KBM-7 (cell line): ENCODE data around the gene TEAD1.

ENCODE experiments used
- DNase-seq: peaks from one replicate; pipeline ENCODE4 v3.0.0-alpha.2; 2015
- in situ Hi-C: fragments of 300-500 bp; cut with MboI; formaldehyde crosslinking; loops from 2 replicates; pipeline ENCODE4 v1.14.3; 2020; ENCODE audit warnings: low sequenced_read_pairs, low pct_unique_long_range_greater_than_20kb, mixed read lengths

TEAD1 gene

DNA sequence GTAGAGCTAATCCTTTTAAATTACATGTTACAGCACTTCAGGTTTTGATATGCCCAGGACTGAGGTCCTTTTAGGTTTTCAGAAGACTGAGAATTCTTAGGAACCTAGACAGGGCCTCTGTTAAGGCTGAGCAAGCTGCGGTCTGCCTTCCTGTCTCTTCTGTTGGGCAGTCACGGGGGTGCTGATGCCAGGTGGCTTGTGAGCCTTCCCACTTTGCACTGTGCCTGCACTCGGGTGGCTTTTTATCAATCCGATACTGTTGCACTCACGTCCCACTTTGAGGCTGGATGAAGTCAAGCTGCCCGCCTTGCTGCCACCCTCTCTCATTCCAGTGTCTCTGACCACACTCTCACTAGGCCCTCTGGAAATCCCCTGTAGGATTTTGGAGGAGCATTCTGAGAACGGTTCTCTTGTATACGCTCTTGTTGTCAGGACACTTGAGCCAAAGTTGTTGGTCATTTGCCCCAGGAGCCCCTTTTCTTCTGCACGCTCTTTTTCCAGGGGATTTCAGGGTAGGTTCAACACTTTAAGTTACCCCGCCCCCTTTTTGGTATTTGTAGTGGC, 141.8 kb downstream of the TEAD1 start:
- no peak for DNase-seq
- in situ Hi-C loops: no loop called here

DNA sequence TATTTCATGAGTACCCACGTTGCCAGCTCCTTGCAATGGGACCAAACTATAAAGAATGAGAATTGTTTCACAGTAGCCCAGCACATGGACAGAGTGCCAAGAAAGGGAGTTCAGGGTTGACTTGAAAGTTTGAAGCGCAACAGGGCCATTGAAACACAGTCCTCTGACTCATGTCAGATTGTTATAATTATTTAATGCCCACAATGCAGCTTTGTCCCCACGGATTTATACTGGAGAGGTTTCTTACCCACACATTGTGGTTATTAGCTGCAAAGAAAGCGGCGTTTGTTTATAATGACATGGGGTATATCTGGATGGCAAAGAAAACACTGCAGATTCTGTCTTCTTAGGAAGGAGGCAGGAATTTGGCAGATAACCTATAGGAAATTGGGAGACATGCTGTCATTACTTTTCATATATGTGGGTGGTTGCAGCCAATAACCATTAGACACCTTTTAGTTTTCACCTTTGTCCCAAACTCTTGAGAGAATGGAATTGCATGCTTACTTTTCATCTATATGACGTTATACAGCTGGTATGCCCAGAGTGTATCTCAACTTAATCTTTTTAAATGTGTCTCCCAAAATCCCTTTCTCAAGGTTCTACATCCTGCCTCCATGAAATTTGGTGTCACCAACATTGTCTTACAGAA, 143.6 kb downstream of the TEAD1 start:
- DNase-seq: no peak
- in situ Hi-C loops: no loop called here

DNA sequence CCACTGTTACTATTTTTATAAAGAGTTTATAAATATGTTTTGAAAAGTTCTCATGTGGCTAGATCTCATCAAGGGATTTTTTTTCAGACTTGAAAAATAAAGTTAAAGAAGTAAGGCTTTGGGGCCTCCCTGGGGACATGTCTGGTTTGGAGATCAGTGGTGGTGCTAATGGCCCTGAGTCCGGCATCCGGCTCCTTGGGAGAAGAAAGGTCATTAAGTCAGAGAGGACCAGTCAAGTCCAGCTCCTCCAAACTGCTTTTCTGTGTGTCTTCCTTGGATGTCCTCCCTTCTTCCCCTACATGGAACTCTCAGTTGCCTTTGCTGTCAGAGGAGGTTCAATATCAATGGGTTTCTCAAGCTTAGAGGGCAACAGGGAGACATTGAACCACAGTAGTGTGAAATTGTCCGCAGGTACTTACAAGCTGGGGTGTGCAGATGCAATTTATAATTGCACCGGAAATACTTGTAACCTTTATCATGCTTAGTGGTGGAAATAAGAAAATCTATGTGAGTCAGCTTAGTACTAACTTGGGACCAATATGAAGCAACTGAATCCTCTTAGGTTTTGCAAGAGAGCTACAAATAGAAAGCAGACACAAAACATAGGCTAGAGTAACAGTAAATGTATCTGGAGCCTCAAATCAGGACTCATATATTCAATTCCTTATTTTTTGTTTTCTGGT, 144.3 kb downstream of the TEAD1 start:
- in situ Hi-C loops: no loop called here
- DNase-seq: no peak

DNA sequence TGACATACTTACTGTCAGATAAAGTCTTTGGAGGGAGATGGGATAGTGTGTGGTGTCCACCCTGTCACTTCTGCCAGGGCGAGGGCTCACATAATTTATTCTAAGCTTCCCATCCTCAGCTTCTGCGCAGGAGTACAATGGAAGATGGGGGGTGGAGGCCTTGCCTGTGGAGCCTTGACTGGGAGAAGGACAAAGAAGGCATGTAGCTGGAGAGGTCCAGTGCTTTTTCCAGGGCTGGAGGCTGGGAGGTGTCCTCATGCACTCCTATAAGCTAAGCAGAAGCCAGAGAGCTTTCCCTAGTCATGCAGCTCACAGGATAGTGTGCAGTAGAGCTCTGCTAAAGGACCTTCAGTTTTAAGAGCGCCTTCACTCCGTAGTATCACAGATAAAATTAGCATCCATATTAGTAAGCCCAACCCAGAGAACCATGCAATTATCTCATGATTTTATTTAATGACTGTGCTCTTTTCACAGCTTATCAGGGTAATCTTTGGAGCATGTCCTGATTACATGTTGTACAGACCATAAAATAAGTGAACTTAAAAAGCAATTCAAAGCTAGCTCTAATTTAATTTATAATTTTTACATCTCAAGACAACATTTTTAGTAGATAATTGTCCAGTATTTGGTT, 148.3 kb downstream of the TEAD1 start:
- no peak for DNase-seq
- in situ Hi-C loops: no loop called here

DNA sequence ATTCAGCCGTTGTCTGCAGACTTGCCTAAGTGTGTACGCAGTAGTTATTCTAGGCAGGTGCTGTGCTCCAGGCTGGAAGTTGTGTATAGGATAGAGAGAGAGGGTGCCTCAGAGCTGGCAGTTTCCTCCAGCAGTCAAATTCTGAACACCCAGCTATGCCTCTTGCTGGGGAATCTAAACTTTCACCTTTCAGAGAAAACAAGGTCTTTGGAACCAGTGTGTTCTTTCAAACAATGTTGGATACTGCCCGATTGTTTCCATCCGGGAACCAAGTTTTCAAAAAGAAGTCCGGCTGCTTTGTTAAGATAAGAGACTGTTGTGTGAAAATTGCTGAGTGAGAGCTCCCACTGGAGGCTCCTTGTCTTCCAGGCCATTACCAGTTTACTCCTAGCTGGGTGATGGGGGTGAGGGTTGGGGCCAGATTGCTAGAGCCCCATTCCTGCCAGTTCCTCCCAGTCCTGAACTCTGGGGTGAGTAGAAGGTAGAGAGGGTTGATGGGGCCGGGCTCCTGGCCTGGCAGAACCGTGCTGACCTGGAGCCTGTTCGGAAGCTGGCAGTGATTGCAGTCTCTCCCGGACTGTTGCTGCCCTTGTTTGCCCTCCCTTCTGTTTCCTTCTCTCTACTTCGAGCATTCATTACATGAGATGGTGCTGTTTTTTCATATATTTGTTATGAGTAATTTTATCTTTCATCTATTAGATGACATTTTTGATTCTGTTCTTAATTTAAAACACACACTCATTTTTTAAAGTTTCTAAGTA, 150.2 kb downstream of the TEAD1 start:
- in situ Hi-C loops: no loop called here
- DNase-seq: no peak

DNA sequence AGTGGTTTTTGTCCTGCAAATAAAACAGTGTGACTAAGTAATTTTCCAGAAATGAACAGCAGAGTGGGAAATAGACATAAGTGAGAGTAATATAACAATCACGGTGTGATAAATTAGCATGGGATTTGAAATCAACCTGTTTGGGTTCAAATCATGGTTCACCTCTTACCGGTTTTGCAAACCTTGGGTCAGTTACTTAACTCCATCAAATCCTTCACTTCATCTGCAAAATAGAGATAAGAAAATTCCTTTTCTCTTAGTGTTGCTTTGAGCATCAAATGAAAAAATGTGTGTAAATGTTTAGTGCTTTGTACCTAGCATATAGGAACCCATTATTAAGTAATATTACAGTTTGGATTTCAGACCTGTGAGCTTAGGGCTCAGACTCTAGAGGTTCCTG, 152.2 kb downstream of the TEAD1 start:
- in situ Hi-C loops: no loop called here
- DNase-seq: no peak

DNA sequence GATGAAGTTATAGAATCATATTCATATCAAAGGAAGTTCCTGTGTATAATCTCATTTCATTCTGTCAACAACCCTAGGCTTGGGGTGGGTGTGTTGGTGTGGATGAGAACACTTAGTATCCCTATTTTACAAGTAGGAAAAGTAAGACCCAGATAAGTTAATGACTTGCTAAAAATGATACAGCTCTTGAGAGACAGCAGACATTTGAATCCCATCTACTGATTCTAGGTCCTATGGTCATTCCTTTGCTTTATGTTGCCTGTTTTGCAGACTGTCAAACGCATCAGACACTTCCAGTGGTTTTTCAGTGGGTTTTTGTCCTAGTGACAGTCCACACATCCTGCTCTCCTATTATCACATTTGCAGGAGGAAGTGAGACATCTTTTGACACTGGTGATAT, 153.1 kb downstream of the TEAD1 start:
- DNase-seq: no peak
- in situ Hi-C loops: no loop called here

DNA sequence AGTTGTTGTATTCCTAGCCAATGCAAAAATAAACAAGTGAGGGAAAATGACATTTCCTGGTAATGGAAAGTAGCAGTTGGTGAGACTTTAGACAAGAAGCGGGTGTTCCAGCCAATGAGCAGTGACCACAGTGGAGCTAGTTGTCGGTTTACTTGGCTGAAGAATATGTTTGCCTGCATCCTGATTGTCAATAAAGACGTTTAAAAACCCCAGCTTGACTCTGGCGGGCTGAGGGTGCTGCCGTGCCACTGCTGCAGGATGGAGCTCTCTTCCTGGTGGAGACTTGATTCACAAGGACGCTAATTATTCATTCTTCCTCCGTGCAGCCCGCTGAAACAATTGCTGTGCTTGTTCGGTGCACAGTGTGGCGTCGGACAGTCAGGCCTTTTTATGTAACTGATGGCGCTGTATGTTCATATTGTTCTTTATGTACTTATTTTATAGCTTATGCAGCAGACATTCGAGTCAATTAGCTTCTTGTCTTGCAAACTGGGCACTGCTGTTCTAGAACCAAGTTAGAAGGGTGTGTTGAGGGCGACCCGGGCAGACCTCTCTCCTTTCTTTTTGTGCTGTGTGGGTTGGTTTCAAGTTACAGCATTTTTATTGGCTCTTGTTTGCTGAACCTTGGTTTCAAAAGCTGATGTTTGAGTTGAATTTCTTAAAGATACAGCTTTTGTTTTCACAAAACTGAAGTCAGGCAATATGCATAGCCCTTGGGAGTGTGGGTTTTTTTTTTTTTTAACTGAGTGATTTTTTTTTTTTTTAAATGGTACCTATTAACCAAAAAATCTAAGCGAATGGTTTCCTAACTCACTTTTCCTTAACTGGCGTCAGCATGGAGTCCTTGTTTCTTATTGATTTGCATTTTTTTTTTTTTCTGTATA, 153.9 kb downstream of the TEAD1 start:
- in situ Hi-C loops: no loop called here
- peak; percentile 59 for DNase-seq

DNA sequence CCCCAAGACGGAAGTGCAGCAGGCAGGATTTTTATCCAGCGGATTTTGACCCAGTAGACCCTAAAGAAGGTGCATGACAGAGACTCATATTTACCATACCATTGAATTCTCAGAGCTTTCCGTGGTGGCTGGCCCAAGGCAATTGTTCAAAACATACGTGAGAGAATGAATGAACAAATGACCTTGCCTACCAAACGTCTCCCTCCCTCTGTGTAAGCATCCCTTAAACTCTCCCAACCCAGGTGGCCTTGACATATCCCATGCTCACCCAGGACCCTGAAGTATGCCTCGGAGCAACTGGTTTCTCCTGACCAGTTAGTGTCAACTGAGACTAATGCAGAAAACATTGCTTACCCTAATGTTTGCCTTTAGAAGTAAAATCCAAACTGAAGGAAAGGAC, 154.9 kb downstream of the TEAD1 start:
- DNase-seq: no peak
- in situ Hi-C loops: no loop called here

DNA sequence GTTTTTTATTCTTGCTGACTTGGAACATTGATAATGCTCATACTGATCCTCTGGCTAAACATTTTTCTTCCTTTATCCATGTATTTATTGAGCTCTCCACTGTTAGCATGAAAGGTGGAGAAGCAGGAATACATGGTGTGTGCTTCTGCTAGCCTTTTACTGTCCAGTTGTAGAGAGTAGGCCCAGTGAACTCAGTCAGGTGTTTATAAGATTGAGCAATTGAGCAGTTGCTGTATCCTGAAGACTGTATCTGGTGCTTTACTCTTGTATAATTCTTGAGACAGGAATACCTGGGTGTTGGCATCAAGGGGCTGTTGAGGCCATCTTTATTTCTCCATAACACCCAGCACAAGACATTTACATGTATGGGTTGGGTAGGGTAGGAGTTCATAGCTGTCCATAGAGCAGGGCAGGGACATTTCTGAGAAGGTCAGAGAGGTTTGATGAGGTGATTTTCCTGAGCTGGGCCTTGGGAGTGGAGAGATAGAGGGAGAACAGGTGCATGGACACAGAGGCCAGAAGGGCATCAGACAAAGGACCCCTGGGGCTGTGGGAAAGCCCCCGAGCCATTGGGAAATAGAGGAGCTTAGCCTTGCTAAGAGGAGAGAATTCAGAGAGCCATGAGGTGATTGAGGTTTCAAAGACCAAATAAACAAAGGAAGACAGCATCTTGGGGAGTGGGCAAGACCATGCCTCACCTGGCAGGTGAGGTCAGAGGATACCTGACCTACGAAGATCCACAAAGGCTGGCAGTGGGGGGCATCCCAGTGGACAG, 155.5 kb downstream of the TEAD1 start:
- no peak for DNase-seq
- in situ Hi-C loops: no loop called here

DNA sequence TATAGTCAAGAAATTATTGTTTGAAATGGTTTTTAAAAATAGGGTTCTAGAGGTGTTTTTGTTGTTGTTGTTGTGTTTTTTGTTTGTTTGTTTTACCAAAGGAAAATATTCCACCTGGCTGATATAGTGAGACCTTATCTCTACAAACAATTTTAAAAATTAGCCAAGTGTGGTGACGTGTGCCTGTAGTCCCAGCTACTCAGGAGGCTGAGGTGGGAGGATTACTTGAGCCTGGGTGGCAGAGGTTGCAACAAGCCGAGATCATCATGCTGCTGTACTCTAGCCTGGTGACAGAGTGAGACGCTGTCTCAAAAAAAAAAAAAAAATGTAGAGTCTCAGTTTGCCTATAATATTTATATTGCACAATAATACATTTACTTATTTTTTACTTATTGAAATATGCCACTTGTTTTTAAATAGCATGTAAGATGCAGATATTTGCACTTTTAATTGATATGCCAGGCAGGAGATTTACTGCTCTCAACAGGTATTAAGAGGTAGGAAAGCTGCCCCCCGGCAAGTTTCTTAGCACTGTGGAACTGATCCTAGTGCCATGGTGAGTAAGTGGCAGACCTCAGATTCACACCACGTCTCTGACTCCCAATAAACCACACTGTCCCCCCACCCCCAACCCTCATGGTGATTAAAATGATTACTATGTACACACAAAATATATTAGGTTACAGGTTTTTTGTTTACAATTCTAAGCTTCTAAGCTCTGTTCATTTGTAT, 157.4 kb downstream of the TEAD1 start:
- DNase-seq: no peak
- in situ Hi-C loops: no loop called here

DNA sequence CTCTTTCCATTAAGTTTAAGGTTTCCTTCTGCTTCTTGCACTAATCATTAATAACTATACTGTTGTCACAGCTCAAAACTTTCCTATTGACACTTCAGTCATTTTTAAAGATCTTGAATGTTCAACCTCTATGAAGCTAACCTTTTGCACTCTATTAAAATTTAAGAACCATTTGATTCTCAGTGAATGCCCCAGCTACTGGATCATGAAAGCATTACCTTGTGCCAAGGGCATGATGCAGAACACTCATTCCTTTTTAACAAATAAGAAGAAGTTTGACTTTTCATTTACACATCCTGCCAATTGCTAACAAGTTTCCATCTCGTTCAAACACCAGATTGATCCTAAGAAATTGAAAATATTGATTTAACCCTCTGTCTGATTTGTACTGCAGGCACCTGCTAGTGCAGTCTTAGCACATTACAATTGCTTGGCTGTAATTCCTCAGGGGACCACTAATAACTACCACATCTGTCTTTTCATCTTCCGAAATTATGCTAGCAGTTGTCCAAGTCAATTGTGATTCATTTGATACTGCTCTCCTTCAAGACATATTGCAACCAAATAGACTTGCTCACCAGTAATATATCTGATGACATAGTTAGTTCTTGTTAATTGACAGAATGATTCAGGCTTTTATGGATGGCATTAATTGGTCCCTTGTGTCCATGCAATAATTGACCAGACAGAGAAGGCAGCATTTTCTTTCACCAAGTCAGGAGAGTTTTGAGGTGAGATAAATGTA, 158.4 kb downstream of the TEAD1 start:
- in situ Hi-C loops: no loop called here
- DNase-seq: no peak

DNA sequence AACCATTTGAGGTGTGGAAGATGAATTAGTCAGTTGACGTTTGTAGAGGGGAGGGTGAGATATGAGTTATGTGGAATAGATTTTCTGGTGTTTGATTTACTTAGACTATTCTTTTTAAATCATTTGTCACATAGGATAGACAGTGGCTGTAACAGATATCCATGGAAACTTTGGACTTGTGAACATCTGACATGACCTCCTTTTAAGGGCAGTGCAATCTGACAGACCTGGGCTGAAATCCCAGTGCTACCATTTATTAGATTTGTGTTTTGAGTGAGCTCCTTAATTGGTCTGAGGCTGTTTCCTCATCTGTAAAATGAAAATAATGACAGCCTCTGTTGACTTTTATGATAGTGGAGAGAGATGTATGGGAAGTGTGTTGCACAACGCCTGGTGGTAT, 159.9 kb downstream of the TEAD1 start:
- DNase-seq: no peak
- in situ Hi-C loops: no loop called here

DNA sequence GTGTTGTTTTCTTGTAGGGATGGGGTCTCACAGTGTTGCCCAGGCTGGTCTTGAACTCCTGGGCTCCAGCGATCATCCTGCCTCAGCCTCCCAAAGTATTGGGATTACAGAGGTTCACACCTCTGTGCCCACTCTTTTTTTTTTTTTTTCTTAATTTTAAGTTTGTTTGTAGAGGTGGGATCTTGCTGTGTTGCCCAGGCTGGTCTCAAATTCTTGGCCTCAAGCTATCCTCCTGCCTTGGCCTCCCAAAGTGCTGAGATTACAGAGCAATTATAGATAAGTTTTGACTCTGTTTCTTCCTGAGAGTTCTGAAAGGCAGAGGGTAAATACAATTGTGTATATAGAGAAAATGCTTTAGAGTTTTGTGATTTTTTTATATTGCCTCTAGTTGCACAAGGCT, 160.4 kb downstream of the TEAD1 start:
- DNase-seq: no peak
- in situ Hi-C loops: no loop called here

DNA sequence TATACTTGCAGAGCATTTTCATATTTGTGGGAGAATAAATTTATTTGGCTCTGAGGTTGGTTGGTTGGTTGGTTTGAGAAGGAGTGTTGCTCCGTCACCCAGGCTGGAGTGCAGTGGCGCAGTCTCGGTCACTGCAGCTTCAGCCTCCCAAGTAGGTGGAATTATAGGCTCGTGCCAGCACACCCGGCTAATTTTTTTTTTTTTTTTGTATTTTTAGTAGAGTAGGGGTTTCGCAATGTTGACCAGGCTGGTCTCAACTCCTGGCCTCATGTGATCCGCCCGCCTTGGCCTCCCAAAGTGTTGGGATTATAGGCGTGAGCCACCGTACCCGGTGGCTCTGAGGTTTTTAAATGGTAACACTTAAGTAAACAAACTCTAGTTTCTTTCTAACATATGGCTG, 161.1 kb downstream of the TEAD1 start:
- in situ Hi-C loops: no loop called here
- no peak for DNase-seq

DNA sequence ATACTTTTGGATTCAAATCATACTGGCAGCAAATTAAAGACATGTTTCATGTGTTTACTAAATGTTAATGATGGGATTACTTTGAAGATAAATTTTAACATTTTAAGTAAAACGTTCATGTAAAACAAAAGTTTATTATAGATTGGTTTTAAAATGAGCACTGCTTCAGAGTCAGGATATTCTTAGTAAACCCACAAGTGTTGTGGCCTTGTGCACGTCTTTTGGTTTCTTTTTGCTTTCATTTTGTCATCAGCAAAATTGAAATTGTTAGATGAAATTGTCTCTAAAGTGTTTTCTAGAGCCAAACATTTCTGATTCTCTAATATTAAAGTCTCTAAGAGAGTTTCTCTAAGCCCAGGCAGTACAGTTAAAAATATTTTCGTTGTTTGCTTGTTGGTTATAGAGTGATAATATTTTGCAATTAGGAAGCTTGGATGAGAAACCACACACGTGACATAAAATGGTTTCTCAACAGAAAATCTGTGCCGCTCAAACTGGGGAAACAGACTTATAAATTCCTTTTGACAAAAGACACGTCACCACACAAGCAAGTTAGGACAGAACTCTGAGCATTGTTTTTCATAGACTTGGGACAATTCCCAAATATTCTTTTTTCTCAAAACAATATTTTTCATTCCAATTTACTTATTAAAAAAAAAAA, 164.4 kb downstream of the TEAD1 start:
- in situ Hi-C loops: no loop called here
- no peak for DNase-seq
